ENCODE results near the gene PDE6B. TPM values are rescaled to one million over a fixed set of nuclear protein-coding genes. Genes with fewer than 3 reads are reported as not detected.
A peak's percentile ranks its signal among the peaks of the same experiment; 100 is the strongest.

The PDE6B gene
- total RNA-seq, 2 experiments from 2014 or later: not detected

DNA sequence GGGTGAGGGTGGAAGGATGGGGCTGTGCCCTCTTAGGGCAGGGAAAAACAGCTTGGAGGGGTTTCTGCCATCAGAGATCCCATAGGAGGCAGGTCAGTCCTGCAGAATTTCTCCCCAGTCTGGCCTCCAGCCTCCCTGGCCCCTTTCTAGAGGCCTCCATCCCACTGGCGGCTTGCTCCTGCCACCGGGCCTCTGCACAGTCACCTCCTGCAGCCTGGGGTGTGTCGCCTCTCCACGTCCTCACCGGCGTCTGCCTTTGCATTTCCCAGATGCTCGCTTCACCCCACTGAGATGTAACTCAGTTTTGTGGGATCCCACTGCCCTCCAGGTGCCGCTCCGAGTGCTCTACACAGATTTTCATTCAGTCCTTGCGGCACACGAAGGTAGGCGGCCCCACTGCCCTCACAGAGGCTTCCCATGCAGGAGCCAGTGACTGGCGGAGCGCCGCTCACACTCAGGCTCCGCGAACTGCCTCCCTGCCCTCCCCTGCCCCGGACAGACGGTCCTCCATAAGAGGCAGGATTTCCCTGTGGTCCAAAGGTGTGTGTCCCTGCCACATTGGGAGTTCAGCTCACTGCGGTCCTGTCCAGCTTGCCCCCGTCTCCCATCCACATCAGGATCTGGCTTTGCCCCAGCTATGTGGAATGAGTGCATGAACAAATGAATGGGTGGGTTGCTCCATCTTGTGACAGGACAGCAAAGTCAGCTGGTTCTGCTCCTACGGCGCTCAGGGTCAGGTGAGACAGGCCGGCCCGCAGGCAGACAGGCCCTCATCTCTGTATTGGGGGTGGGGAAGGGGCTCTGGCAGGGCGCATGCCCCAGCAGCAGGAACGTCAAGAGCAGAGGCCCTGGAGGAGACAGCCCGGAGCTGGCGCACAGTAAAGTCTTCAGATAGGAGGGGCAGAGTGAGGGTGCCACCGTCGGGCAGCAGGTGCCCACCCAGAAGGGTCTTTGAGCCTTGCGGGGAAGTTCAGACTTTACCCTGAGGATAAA is 46.6 kb upstream of the PDE6B start:
- ChIA-PET CTCF (ENCODE audit: unreplicated experiment) (interaction anchor here (0.6 kb wide), 1 partner anchor 49 kb away, joined by 3 read pairs; no protein-coding TSS in a partner anchor), POLR2A (interaction anchor here (0.5 kb wide), 1 partner anchor 317 kb away, joined by 5 read pairs; no protein-coding TSS in a partner anchor)
- no peaks in the 10 kb centered on the region for H3K4me1 ChIP-seq (ENCODE audit: insufficient read depth, low read length, poor library complexity, severe bottlenecking)
- no peak overlapping the region for H3K4me3 ChIP-seq (ENCODE audit: low read depth, low read length, poor library complexity, severe bottlenecking)
- H3K4me2 ChIP-seq (ENCODE audit: low read length): no peak overlapping the region
- no TSS peak for BruUV-seq (replicated peaks)
- DNase-seq (ENCODE audit: low spot score): no peak
- no peaks in the 10 kb centered on the region for H3K79me2 ChIP-seq (ENCODE audit: insufficient read depth, low read depth, low read length)
- intact Hi-C loops (cut with micrococcal nuclease; ENCODE audit: unreplicated experiment): no loop called here
- no peak overlapping the region for H3K27ac ChIP-seq (ENCODE audit: low read depth, low read length, poor library complexity, severe bottlenecking)
- no peaks in the 10 kb centered on the region for H3K36me3 ChIP-seq (ENCODE audit: insufficient read depth, low read length)
- TF ChIP-seq, protein P1, sequence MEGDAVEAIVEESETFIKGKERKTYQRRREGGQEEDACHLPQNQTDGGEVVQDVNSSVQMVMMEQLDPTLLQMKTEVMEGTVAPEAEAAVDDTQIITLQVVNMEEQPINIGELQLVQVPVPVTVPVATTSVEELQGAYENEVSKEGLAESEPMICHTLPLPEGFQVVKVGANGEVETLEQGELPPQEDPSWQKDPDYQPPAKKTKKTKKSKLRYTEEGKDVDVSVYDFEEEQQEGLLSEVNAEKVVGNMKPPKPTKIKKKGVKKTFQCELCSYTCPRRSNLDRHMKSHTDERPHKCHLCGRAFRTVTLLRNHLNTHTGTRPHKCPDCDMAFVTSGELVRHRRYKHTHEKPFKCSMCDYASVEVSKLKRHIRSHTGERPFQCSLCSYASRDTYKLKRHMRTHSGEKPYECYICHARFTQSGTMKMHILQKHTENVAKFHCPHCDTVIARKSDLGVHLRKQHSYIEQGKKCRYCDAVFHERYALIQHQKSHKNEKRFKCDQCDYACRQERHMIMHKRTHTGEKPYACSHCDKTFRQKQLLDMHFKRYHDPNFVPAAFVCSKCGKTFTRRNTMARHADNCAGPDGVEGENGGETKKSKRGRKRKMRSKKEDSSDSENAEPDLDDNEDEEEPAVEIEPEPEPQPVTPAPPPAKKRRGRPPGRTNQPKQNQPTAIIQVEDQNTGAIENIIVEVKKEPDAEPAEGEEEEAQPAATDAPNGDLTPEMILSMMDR (conservative IDR thresholded peaks at IDR 0.05; ENCODE audit: low read length): no peak
- no peak for TF ChIP-seq EZH2phosphoT487 (IDR thresholded peaks at IDR 0.05; ENCODE audit: borderline replicate concordance, low read depth, low read length)
- H2AFZ ChIP-seq (ENCODE audit: low read length): no peak overlapping the region
- H4K20me1 ChIP-seq (ENCODE audit: insufficient read depth, low read length): no peaks in the 10 kb centered on the region
- H3K9me2 ChIP-seq (ENCODE audit: insufficient read depth, low read length): no peaks in the 10 kb centered on the region
- peaks cover under 1% of the 10 kb centered on the region; the same call in 1 of the 2 replicates for H3K9me3 ChIP-seq (ENCODE audit: low read length)

DNA sequence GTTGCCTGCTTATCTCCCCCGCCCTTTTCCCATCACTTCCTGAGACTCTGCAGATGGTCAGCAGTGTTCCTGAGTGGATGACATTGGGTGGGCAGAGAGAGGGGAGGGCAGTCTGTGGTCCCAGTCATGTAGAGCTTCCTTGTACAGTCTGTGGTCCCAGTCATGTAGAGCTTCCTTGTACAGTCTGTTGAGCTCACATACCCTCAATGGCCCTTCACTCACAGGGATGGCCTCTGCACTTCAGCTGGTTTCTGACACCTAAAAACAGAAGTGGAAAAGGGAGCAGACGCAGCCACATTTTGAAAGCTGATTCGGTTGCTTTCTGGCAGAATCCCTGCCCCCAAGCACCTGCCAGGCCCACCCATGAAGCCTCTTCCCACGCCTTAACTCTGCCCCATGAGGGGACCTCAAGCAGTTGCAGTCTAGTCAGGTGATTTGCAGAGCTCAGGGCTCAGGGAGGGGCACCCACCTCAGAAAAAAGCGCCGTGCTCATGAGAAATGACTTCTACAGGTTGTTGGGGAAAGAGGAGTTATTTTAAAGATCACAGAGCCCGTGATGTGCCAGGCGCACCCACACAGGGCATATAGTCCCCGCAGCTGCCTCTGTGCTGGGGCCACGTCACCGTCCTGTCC is 45.7 kb upstream of the PDE6B start:
- POLR2A ChIA-PET: no interaction called here
- no peak overlapping the region for H3K4me2 ChIP-seq (ENCODE audit: low read length)
- no TSS peak for BruUV-seq (replicated peaks)

More for the DNA sequence above, 45.7 kb upstream of the PDE6B start:
- intact Hi-C loops (cut with micrococcal nuclease; ENCODE audit: unreplicated experiment): no loop called here
- Histone ChIP-seq H3K4me1 (ENCODE audit: insufficient read depth, low read length, poor library complexity, severe bottlenecking) (no peaks in the 10 kb centered on the region), H3K4me3 (ENCODE audit: low read depth, low read length, poor library complexity, severe bottlenecking) (no peak overlapping the region), H3K79me2 (ENCODE audit: insufficient read depth, low read depth, low read length) (no peaks in the 10 kb centered on the region), H4K20me1 (ENCODE audit: insufficient read depth, low read length) (no peaks in the 10 kb centered on the region), H3K9me3 (ENCODE audit: low read length) (peaks cover 7% of the 10 kb centered on the region; the same call in 1 of the 2 replicates), H2AFZ (ENCODE audit: low read length) (no peak overlapping the region), H3K36me3 (ENCODE audit: insufficient read depth, low read length) (no peaks in the 10 kb centered on the region), H3K9me2 (ENCODE audit: insufficient read depth, low read length) (no peaks in the 10 kb centered on the region), H3K27ac (ENCODE audit: low read depth, low read length, poor library complexity, severe bottlenecking) (no peak overlapping the region)
- TF ChIP-seq, protein P1 (conservative IDR thresholded peaks at IDR 0.05; ENCODE audit: low read length): no peak
- no peak for TF ChIP-seq EZH2phosphoT487 (IDR thresholded peaks at IDR 0.05; ENCODE audit: borderline replicate concordance, low read depth, low read length)
- peak; percentile 27 for DNase-seq (ENCODE audit: low spot score)
- CTCF ChIA-PET (ENCODE audit: unreplicated experiment): interaction anchor here (0.6 kb wide), 1 partner anchor 48 kb away, joined by 3 read pairs; no protein-coding TSS in a partner anchor
